GM18907 (cell line): ENCODE results near the gene FRMD4A.
"Not testable (repeated sequence)": the region's sequence is repeated elsewhere in the genome, so short reads cannot be mapped to it uniquely, and the experiment has no call there.

Source experiments
- ATAC-seq: cut with Tn5 transposase; IDR thresholded peaks from one replicate; pipeline ENCODE4 v1.9.1; 2021; ENCODE audit warnings: mild to moderate bottlenecking, moderate library complexity; ENCODE audit not compliant: unreplicated experiment

FRMD4A gene

DNA sequence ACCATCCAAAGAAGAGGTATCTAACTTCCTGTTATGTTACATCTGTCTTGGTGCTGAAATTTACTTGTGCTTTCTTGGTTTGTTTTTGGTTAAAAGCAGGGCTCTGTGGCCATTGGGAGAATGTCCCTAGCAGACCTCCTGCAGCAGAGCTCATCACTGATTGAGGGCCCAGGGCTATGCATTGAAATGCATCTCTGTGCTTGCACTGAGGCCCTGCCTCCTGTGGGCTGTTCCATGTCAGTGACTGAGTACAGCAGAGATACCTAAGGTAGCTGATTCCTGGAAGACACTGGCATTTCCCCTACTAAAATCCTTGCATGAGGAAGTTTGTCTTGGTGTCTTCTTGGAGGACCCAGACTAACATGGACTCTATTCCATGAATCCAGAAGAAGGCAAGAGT is 213.9 kb downstream of the FRMD4A start:
- no peak for ATAC-seq

DNA sequence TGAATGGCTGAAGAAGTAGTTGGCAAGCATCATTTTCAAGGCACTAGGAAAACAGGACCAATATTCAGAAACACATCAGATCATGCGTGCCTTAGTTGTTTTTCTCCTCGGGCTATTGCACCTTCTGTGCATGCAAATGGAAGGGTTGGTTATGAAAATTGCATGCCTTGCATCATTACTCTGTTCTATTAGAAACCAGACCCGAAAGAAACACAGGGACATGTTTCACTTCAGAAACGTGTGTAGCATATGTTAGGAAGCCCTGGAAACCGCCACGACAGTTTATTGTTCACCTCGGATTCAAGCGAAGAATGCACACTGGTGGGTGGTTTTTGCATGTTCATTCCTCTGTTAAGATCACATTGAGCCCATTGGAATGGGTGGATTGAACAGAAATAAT is 214.7 kb downstream of the FRMD4A start:
- no peak for ATAC-seq

DNA sequence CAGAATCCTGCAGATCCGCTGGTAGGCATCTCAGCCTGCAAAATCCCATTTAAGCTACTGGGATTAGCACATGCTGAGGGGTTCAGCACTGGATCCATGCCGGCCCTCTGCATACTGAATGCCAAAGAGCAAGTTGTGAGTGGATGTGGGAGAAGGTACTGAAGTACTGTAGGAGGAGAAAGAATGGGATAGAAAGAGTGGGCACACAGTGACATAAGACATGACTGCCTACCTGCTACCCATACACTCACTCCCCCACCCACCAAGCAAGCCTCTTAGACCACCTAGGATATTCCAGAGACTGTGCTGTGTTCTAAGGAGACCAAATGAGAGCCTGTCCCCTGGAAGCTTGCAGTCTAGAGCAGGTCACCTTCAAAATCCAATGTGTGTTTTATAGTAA is 215.9 kb downstream of the FRMD4A start:
- ATAC-seq: no peak

- no peak for ATAC-seq
Measured at GRCh38 chr10:14112056-14112455, 218.7 kb downstream of the FRMD4A start.

DNA sequence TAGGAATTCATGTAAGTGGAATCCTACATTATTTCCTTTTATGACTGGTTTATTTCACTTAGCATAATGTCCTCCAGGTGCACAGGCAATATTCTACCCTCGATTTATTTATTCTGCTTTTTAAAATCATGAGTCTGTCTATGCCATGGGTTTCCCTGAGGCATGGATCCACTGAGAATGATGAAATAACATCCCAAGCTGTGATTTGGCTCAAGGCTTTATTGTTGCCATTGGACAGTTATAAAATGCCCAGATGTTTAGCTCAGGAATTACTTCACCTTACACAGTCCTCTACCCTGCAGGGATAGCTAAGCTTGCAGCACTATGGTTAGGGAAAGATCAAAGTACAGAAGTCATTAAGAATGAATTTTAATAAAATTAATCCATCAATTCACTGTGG is 219.5 kb downstream of the FRMD4A start:
- no peak for ATAC-seq

DNA sequence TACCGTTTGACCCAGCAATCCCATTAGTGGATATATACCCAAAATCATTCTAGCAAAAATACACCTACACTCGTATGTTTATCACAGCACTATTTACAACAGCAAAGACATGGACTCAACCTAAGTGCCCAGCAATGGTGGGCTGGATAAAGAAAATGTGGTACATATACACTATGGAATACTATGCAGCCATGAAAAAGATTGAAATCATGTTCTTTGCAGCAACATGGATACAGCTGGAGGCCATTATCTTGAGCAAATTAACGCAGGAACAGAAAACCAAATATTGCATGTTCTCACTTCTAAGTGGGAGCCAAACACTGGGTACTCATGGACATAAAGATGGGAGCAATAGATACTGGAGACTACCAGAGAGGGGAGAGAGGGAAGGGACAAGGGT is 223.9 kb downstream of the FRMD4A start:
- ATAC-seq: no peak

DNA sequence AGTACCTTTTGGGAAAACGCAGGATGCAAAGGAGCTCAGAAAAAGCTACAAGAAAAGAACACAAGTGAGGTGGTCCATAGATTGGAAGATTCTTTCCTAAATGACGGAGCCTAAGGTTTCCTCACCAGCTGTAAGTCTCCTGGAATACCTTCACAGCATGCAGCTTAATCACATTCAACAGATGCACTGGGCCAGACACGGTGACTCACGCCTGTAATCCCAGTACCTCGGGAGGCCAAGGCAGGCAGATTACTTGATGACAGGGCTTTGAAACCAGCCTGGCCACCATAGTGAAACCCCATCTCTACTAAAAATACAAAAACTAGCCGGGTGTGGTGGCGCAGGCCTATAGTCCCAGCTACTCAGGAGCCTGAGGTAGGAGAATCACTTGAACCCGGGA is 228.7 kb downstream of the FRMD4A start:
- no peak for ATAC-seq

- no peak for ATAC-seq
Measured at GRCh38 chr10:14099885-14100284, 230.8 kb downstream of the FRMD4A start.

DNA sequence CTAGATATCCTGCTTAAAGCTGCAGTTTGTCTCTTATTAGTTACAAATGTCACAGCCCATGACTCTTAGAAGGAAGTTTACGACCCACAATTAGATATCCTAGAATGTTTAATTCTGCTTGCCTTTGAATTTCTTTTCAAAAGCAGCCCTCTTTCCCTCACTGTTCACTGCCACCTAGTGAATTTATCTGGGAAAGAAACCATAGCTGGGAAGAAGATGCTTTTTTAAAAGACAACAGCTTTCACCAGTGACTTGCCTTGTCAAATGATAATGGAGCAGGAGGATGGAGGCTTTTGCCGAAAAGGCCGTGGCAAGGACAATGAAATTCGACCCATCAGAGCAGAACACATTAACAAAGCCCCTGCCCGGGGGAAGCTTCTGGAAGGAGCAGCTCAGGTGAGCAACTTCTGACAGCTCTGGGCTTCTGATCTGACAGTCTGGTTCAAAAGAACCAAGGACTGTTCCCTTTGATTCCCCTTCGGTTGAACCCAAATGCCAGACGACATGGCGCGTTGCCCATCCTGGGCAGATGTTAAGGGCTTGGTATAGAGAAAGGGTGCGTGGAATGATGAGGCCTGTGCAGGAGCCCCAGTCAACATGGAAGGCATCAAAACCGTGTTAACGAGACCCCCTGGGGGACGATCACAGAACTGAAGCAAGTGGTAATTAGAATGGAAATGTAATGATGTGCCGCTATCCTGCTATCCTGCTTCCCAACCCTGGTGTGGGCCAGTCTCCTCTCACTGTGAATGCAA is 236.8 kb downstream of the FRMD4A start:
- no peak for ATAC-seq

GRCh38 chr10:14092799-14093198 is 237.9 kb downstream of the FRMD4A start:
- no peak for ATAC-seq

- ATAC-seq: no peak
Measured at GRCh38 chr10:14089556-14090292, 241.0 kb downstream of the FRMD4A start.

DNA sequence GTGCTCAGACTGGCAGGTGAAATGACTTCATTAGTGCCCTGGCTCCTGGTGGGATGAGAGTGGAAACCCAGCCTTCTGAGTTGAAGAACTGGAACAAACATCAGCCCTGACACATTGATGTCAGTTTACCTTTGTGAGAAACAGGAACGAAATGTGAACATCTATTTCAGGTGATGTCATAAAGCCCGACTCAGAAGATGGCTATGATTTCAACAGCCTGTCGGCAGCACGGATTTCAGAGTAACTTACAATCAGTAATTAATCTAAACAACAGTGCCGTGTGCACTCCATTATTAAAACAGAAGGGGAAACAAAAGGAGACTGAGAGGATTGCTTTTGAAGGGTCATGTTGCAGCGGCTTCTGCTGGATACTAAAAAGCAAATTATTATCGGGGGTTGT is 243.2 kb downstream of the FRMD4A start:
- no peak for ATAC-seq

DNA sequence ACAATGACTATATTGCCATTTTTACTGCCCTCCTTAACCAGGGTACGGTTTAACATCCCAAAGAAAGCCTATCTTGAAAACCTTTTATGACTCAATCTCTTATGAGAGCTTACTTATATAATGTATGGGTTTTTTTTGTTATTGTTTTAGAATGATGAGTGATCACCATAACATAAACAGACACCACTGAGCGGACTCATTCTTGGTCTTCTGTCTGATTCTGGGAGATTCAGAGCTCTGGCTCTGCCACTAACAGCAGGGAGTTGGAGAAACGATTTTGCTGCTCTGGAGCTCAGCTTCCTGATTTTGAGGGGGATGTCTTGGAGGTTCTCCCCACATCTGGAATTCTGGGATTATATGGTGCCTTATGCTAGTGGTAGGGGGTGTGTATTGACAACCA is 244.1 kb downstream of the FRMD4A start:
- no peak for ATAC-seq

DNA sequence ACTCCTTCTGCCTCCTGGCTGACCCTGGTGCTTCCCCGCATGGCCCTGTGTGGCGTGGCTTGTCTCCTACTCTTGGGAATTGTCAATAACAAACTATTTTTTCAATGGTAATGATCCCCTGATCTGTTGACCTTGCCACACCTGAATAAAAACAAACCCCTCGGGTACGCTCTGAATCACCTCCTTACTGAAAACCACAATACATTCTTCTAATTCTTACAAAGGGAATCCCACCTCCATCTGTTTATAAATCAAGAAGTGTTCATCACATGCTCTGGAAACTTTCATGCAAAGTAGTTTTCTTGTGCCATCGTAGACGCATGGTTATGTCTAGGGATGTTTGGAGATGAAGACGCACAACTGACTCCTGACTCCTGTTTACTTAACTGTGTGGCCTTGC is 245.8 kb downstream of the FRMD4A start:
- no peak for ATAC-seq

GRCh38 chr10:14080795-14081194 is 249.9 kb downstream of the FRMD4A start:
- no peak for ATAC-seq

DNA sequence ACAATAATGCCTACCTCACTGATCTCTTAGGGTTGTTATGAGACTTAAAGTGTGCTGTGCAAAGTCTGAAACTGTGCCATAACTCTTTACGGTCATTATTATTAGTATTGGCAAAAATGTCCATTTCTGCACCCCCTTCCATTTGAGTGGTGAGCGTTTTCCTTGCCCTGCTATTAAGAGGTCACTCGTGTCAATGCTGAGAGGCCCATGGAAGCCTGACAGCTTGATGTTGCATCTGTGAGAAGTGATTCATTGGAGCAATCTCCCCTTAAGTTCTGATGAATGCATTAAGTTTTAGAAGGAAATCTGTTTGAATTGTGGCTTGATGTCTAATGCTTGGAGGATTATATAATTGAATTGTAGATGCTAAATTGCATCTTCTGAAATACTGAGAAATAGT is 253.3 kb downstream of the FRMD4A start:
- no peak for ATAC-seq

GRCh38 chr10:14074062-14074884 is 256.5 kb downstream of the FRMD4A start:
- no peak for ATAC-seq

GRCh38 chr10:14072541-14072940 is 258.2 kb downstream of the FRMD4A start:
- ATAC-seq: no peak

GRCh38 chr10:14071956-14072355 is 258.8 kb downstream of the FRMD4A start:
- no peak for ATAC-seq

GRCh38 chr10:14068601-14069250 is 262.0 kb downstream of the FRMD4A start:
- no peak for ATAC-seq

DNA sequence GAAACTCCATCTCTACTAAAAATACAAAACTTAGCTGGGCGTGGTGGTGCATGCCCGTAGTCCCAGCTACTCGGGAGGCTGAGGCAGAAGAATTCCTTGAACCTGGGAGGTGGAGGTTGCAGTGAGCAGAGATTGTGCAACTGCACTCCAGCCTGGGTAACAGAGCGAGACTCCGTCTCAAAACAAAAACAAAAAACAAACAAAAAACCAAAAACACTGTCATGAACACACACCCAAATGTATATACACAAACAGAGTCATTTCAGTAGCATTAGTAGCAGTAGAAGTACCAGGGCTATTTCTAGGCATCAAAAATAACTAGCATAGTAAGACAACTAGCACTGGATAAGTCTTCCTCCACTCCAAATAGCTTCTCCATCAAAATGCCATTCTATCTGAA is 263.1 kb downstream of the FRMD4A start:
- ATAC-seq: not testable (repeated sequence)
